ENCODE results near the gene LPP.

LPP gene

DNA sequence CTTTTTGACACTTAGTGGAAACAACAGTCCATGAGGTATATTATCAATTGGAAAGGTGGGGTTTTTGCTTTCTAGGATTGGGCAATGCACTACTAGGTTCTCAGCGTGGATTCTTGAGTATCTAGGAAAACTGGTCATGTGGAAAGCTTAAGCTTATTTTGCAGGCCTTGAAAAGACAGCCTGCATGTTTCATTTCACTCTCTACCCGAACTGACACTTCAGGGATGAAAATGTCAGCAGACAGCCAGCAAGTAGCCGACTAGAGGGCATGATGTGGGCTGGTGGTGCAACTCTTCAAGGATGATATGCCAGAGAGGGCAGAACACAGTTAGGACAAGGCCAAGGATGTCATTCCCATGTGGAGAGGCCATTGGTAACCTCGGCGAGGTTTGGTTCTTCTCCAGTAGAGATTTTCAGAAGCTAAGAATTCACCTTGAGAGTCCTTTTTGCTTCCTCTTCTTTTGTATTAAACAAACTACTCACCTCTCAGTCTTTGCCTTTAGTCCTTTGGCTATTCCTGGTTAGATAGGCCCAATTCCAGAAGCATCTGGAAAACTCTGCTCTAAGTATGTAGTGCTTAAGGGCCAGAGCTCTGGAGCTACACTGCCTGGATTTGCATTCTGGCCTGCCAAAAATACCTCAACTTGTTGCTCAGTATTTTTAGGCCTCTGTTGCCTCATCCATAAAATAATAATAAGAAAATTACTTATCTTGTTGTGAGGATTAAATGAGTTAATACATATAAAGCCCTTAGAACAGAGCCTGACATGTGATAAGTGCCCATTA lies 17.9 kb downstream of the LPP start:
- DNase-seq: no peak

DNA sequence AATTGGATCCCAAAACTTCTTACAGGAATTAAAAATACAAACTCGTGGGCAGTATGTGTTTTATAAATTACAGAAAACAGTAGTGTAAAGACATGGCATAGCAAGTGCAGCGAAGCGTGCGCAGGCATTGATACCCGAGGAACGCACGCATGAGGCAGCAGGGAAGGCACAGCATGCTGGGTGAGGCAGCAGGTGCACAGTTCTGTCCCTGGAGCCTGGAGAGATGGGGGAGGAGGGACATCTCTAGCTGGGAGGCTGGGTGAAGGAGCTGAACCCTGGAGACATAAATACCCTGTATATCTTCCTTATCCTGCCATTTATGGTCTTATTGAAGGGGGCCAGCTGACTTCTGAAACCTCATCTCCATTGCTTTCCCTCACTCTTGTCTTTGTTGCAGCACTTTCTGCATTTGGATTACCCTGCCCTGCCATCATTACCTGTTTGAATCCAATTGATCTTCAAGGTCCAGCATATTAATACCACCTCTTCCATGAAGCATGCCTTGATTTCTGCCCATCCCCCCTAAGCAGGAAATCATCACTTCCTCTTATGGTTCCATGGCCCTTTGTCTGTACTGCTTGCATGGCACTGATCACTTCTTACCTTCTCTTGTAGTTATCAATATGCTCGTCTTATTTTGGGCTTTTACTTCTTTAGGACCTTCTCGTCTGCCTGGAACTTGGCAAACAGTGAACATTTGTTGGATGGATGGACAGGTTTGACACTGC lies 20.5 kb downstream of the LPP start:
- no peak for DNase-seq

GRCh38 chr3:188176476-188176875 lies 22.5 kb downstream of the LPP start:
- DNase-seq: no peak

- no peak for DNase-seq
These were observed 22.9 kb downstream of the LPP start for GRCh38 chr3:188176884-188177283.

GRCh38 chr3:188177721-188178120 lies 23.8 kb downstream of the LPP start:
- no peak for DNase-seq

DNA sequence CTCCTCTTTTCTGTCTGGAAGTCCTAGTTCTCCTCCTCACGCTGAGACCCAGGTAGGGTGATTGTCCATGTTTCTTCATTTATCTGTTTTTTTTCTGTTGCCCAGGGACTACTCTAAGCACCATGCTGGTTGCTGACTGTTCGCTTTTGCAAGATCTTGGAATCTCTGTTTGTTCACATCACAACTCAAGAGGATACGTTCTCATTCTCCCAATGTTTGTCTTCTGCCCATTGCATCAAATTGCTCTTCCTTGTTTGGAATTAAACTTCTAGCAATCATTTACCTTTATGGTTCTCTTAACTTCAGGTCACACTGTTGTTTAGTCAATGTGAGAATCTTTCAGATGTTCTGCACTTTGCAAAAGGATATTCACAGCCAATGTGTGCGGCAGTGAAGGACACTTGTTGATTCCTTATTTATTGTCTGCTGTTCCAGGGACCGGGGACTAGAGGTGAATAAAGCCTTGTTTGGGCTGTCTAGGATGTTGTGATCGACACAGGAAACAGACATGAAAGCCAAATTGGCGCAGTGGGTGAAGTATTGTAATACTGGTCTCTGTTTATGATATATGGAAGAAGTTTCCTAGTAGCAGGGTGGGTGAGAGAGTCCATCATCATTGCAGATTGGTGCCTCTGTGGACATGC lies 24.5 kb downstream of the LPP start:
- no peak for DNase-seq

DNA sequence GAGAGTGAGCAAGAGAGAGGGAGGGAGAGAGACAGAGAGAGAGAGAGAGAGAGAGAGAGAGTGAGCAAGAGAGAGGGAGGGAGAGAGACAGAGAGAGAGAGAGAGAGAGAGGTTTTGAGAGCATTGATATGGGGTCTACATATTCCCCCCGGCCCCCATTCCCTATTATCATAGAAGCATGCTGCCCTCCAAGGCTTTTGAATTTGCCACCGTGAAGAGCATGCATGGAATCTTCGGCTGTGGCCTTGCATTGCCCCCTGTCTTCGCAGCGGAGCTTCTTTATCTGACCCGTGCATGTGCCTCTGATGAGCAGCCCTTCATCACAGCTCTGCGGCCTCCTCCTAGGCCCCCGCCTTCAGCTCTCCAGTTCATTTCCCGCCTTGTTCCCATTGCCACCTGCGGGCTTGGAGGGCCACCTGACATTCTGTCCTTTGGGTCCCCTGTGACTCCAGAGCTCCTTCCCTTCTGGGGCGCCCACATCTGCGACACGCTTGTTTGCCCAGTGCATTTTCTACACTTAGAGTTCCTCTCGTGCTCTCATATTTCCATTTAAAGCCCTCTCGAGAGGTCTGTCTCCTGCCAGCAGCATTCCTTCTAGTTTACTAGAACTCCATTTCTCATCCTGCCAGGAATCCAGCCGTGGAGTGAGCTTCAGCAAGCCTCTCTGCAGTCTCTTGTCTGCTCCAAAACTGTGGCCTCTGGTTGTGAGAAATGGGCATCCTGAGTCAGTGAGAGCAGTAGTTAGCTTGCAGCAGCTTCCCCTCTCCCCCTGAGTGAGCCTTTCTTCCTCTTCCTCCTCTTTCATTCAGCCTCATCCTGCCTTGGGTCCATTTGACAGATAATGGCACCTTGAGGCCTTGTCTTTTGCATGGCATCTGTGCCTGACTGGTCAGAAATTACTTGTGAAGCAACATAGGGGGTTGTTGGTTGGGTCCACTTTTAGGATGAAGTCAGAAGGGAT lies 25.3 kb downstream of the LPP start:
- peak; percentile 25 for DNase-seq

- no peak for DNase-seq
These were observed 26.2 kb downstream of the LPP start for GRCh38 chr3:188180114-188180513.

DNA sequence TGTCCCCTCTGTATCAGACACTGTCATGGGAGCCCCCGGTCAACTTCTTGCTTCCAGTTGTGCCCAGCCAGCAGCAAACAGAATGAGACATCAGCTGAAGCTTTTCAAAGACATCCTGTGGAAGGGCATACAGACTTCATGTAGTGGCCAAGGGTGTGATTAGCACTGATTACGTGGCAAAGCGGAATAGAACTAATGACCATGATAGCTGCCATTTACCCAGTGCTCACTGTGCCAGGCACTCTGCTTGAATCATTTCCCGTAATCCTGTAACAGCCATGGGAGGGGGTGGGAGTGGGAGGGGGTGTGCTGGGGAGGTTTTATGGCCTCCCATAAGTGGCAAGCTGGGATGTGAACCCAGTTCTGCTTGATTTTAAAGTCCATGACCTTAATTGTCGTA lies 29.5 kb downstream of the LPP start:
- DNase-seq: no peak

DNA sequence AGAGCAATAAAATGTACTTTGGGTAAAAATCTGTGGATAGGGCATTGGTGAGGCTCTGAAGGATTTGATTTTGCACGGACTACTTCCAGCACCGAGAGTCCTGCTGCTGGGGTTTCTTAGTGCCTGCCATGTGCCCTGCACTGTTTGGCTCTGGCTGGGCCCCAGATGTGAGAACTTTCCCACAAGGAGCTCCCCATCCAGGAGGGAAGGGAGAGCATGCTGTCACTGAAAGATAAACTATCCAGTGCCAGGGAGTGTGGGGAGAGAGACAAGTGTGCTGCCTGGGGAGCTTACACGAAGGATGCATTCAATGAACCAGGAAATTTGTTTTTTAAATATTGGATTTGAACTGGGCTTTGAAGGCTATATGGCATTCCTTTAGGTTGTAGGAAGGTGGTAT lies 30.2 kb downstream of the LPP start:
- DNase-seq: no peak

DNA sequence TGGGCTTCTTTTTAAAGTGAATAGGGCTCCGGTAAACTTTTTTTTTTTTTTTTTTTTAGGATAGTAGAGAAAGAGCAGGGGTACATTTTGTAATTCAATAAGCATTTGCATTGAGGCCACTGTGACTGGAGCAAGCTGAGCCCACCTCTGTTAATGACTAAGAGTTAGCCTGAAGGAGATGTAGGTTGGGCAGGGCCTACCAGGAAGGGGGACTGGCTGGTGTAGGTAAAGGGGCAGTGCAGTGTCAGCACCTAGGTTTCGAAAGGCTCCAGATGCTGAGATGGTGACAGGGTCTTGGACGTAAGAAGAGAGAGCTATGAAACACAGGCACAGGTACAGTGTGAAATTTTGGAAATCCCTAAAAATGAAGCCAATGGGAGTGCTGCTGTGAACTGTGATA lies 30.7 kb downstream of the LPP start:
- no peak for DNase-seq

DNA sequence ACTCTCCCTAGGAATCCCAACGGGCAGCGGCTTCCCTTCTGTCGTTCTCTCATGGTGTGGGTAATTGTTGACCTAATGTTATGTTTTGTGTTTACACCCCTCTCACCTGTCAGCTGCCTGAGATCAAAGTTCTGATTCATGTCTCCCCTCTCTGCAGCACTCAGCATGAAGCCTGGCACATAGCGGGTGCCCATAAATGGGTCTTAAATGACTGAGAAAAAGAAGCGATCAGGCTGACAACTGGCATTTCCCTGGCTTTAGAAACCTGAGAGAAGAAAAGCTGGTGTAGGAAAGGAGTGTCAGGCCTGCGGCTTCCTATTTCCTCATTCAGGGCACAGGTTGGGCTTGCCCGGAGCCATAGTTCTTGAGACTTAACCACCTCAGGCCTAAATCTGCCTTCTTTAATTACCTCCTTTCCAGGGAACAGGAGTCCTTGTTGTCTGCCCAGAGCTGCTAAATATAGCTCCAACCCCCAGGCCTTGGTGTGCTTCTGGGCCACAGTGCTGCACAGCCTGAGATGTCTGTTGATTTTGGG lies 31.8 kb downstream of the LPP start:
- no peak for DNase-seq

GRCh38 chr3:188187053-188187452 lies 33.1 kb downstream of the LPP start:
- no peak for DNase-seq

DNA sequence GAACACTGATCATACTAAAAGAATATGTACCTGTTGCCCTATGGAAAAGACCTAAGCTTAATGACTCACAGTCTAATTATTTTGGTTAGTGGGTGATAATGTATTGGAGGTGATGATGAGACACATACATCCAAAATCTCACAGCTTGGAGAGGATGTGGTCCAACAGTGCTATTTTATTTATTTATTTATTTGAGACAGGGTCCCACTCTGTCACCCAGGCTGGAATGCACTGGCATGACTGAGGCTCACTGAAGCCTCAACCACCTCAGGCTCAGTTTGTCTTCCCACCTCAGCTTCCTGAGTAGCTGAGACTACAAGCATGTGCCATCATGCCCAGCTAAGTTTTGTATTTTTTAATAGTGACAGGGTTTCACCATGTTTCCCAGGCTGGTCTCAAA lies 35.0 kb downstream of the LPP start:
- DNase-seq: no peak

DNA sequence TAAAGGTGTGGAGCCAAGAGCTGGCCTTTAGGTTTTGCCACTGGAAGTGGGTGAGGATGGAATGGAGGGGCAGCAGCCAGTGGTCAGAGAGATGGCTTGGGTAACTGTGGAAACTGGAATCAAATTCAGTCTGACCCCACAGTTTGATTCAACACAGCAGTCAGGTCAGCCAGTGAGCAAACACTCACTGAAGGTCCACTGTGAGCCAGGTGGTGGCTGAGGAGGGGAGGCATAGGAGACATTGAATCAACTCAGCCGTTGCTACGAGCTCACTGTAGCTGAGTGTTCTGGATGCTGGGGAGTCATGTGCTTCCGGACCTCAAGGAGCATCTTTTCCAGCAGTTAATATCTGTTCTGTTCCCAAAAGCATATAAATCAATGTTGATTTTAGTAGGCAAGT lies 37.5 kb downstream of the LPP start:
- DNase-seq: no peak

- no peak for DNase-seq
These were observed 38.1 kb downstream of the LPP start for GRCh38 chr3:188192034-188192433.

GRCh38 chr3:188194332-188194731 lies 40.4 kb downstream of the LPP start:
- no peak for DNase-seq

DNA sequence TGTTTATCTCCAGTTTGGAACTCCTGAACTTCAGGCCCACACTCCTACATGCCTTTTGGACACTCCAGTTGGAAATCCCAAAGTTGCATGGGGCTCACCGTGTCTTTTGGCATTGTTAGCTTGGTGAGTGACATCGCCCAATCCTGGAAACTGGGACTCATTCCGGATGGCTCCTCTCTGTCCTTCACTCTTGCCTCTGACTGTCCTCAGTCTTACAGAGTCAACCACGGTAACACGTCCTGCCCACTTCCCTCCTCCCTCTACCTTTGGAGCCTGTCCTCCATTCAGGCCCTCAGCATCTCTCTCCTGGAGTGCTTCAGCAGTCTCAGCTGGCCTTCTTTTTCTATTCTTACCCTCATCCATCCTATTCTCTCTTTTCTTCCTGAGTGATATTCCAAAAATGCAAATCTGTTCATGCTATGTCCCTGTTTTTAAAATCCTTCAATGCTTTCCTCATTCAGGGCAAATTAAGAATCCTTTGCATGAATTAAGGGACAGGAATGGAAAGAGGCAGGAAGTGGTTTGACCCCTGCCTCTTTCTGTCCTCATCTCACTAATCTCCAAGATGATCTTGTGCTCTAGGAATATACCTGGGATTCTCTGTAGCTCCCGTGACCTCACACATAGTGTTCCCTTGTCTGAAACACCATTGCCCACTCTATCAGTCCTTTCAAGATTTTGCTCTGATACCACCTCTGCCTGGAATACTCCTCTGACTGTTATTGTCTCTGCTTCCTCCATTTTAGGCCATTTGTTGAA lies 42.5 kb downstream of the LPP start:
- no peak for DNase-seq

- DNase-seq: no peak
These were observed 43.5 kb downstream of the LPP start for GRCh38 chr3:188197388-188197847.

- DNase-seq: no peak
These were observed 44.0 kb downstream of the LPP start for GRCh38 chr3:188198001-188198400.

DNA sequence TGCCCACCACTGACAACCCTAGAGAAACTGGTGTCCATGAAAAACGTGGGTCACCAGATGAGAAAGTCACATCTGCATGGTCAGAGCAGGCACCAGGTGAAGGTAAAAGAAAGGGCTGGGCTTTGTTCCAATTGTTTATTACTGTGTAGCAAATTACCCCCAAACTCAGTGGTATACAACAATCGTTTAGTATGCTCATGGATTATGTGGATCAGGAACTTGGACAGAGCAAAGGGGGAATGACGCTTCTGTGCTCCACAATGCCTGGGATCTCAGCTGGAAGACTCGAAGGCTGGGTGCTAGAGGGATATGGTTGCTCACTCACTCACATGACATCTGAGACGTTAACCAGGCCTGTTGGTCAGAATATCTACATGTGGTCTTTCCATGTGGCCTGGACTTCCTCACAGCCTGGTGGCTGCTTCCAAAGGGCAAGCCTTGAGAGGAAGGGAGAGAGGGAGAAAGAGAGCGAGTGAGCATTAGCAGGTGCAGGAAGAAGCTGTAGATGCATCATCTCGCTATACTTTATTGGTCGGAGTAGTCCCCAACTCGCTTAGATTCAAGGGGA lies 44.9 kb downstream of the LPP start:
- no peak for DNase-seq

Data from GOT3 (cell line).